Stimulated activated CD8-positive, alpha-beta memory T cell treated with anti-CD3 and anti-CD28 coated beads, Interleukin-15, amount 100 ng/mL, for 4 hours (primary cell): ENCODE measurements around the gene CYTH3.
"Not testable (repeated sequence)": the region's sequence is repeated elsewhere in the genome, so short reads cannot be mapped to it uniquely, and the experiment has no call there.

ENCODE experiments used
- DNase-seq, 2 donors: peaks; one replicate each; pipeline ENCODE4 v3.0.0-alpha.2; 2020; ENCODE audit warnings: low read depth in 2 of 2

CYTH3 gene

DNA sequence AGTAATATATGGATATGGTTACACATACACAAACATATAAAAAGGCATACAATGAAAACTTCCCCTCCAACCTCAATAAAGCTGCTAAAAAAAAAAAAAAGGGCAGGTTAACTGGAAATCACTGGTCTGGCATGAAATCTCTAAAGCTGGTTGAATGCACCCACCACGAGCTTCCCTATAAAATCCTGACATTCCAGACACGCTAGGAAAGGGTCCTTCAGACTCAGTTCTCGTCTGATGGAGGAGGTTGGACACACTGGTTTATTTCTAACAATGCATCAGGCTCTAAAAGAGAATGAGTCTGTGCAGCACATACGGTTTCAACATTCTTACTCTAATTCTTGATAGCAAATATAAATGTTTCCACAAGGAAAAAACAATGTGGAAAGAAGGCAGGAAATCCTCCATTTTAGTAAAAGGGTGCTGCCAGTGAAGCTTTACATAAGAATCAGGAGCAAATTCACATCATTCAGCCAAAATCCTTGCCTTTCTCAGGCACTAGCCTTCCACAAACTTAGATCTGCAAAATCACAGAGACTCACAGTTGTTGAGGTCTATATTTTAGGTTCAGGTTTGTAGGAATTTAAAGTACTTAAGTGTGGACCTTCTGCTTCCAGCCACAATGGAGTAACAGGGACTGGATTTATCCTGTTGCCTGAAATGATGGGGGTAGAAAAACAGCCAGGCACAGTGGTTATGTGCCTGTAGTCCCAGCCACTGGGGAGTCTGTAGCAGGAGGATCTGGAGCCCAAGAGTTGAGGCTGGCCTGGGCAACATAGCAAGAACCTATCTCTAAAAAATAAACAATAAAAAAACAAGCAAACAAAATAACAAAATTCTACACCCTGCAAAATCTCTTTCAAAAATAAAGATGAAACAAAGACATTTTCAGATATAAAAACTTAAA, 73.5 kb downstream of the CYTH3 start:
- no peak for DNase-seq

DNA sequence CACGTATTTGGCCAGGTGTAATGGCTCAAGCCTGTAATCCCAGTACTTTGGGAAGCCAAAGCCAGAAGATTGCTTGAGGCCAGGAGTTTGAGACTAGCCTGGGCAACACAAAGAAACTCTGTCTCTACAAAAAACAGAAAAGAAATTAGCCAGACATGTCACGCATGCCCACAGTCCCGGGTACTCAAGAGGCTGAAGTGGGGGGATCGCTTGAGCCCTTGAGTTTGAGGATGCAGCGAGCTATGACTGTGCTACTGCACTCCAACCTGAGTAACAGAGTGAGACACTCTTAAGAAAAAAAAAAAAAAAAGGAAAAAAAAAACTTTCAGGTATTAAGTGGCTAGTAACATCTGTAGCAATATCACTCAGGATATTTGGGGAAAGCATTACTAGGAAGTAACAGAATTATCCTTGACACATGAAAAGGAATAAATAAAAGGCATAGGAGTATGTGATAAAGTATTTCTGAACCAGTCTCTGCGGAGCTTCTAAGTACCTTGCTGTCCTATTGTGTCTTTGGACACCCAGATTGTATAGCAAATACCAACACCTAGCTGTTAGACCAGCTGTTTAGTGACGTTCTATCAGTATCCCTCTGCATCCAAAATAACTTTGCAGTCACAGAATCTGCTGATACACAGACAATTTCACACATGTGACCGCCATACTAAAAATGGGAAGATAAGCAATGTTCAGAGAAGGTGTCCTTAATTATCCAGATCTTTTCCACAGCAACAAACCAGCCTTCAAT, 74.4 kb downstream of the CYTH3 start:
- DNase-seq = no peak

GRCh38 chr7:6193709-6194108, 78.7 kb downstream of the CYTH3 start:
- no peak for DNase-seq

DNA sequence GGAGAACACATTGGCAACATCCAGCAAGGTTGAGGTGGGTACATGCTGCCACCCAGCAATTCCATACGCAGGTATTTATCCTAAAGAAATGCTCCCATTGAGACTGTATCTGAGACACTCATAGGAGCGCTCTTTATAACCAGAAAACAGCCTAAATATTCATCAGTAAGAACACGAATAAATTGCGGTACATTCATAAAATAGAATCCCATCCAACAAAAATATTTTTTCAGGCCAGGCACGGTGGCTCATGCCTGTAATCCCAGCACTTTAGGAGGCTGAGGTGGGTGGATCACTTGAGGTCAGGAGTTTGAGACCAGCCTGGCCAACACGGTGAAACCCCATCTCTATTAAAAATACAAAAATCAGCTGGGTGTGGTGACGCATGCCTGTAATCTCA, 81.9 kb downstream of the CYTH3 start:
- DNase-seq = not testable (repeated sequence)

- DNase-seq = no peak
Measured at GRCh38 chr7:6188389-6188788, 84.0 kb downstream of the CYTH3 start.

GRCh38 chr7:6186577-6186976, 85.8 kb downstream of the CYTH3 start:
- no peak for DNase-seq

- DNase-seq = no peak
Measured at GRCh38 chr7:6182993-6183392, 89.4 kb downstream of the CYTH3 start.

- no peak for DNase-seq
Measured at GRCh38 chr7:6181136-6181535, 91.3 kb downstream of the CYTH3 start.

GRCh38 chr7:6180344-6180725, 92.1 kb downstream of the CYTH3 start:
- no peak for DNase-seq

DNA sequence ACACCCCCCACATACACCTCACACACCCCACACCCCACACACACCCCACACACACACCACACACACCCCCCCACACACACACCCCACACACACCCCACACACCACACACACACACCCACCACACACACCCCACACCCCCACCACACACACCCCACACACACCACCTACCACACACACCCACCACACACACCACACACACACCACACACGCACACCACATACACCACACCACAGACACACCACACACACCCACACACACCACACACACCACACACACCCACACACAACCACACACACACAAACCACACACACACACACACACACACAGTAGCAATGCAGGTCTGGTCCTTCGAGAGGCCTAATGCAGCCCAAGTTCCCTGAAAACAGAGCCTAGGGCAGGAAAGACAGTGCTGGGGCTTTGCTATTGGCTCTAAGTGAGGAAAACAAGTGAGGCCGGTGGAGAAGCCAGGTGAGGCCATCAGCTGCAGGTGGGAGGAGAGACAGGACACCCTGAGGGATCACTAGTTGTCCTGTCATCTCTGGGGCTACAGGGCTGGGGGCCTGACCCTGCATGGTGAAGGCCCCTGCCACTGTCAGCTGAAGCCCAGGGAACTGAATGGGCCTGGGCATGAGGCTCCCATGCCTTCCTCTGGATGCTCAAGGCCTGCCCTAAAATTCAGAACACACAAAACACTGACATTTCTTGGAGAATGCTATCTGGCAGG, 92.6 kb downstream of the CYTH3 start:
- DNase-seq = no peak

DNA sequence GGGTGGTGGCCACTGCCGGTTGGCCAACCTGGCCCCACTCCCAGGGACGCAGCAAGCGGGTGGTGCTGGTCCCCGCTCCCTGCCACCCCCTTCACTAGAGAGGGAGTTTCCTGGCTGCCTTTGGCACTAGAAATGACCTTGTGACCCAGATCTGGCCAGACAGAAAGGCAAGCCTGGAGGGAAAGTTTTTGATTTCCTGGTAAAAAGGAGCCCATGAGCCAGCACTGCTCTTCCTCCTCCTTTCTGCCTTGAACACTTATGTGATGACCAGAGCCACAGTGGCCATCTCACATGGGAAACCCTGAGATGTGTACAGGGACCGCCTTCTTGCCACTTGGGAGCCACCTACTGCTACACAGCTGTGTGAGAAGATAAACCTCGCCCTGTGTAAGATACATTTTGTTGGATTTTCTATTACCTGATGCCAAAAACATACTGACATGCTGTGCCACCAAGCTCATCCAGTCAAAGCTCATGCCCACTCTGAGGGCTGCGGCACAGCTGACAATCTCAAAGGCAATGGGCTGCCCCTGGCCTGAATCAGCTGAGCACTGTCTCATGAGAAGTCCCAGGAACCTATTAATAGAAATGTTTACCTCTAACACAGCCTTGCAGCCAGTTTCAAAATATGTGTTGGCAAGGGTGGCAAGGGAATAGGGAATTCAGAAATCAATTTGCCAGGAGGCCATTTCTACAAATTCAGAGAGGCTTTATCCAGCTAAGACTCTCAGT, 94.0 kb downstream of the CYTH3 start:
- no peak for DNase-seq

DNA sequence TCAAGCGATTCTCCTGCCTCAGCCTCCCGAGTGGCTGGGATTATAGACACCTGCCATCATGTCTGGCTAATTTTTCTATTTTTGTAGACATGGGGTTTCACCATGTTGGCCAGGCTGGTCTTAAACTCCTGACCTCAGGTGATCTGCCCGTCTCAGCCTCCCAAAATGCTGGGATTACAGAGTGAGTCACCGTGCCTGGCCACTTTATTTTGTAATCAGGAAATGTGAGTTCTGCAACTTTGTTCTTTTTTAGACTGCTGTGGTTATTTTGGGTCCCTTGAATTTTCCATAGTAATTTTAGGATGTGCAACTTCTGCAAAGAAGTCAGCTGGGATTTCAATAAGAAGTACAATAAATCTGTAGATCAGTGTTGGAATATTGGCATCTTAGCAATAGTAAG, 96.8 kb downstream of the CYTH3 start:
- DNase-seq = no peak

DNA sequence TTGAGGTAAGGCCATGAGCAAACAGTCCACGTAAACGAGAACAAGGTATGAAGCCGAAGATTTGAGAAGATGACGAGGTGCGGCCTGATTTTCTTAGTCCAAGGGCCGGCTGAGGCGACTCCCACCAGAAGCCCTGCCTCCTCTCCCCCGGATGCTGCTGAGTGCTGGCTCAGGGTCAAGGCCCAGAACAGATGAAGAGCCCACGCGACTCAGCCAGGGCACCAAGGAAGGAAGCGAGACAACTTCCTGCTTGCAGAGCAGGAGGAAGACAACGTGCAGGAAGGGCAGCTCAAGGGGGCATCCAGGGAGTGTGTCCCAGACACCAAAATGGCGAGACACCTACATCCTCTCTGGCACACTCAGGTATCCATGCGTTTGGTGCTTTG, 99.5 kb downstream of the CYTH3 start:
- DNase-seq = no peak

GRCh38 chr7:6172224-6172909, 100.1 kb downstream of the CYTH3 start:
- DNase-seq = no peak

- DNase-seq = no peak
Measured at GRCh38 chr7:6171532-6172223, 100.7 kb downstream of the CYTH3 start.

GRCh38 chr7:6170571-6171531, 101.6 kb downstream of the CYTH3 start:
- DNase-seq = no peak

GRCh38 chr7:6169805-6170520, 102.5 kb downstream of the CYTH3 start:
- no peak for DNase-seq

- DNase-seq = no peak
Measured at GRCh38 chr7:6168477-6168868, 104.0 kb downstream of the CYTH3 start.
